M059J (cell line): ENCODE results near the gene CACNA2D2. TPM values are rescaled to one million over a fixed set of nuclear protein-coding genes. Genes with fewer than 3 reads are reported as not detected.

Experiments
- DNase-seq: peaks from one replicate; pipeline ENCODE4 v3.0.0-alpha.2; 2012; ENCODE audit warnings: low read depth
- total RNA-seq: library from RNA; depleted of rRNA; stranded (reverse); fragments of >200 nt; shearing (Covaris generic); gene quantifications from 2 replicates; pipeline ENCODE4 v1.2.3, GENCODE V29; 2014; rRNA removed

Gene CACNA2D2
- total RNA-seq, result not detected in 2 replicates

DNA sequence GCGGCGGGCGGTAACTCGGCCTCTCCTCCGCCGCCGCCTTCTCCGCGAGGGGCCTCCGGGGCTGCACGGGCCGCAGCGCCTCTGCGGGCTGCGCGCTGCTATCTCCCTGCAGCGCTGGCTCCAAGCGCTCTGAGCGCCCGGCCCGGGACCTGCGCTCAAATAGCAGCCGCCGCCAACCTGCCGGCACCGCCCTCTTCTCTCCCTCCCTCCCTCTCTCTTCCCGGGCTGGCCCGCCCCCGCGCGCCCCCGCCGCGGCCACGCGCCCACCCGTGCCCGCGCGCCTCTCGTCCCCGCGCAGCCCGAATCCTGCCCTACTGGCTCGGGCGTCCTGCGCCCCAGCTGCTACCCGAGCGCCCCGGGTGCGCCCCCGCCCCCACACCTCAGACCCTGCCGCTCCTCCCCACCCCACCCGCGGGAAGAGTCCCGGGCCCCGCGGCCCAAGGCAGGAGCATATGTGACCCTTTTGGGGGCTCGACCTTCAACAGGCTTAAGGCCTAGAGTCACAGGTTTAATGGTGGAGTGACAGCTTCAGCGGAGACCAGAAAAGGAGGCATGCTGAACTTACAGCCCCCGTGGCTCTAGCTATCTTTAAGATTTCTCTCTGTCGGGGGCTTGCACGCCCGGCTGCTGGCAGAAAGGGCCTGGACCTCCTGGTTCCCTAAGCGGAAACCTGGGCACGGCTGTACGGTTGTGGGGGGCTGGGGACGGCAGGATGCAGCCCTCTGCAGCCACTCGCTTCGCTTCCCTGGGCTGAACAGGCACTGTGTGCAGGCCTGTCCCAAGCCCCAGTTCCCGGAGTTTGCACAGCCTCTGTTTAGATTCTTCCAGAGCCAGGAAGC is at the start of gene CACNA2D2:
CACNA2D2 (minus strand) TSS at position 131 of the 839 bp plus-strand sequence. CDS start 211 bp downstream, outside the sequence.
- DNase-seq, result peak; percentile 9

DNA sequence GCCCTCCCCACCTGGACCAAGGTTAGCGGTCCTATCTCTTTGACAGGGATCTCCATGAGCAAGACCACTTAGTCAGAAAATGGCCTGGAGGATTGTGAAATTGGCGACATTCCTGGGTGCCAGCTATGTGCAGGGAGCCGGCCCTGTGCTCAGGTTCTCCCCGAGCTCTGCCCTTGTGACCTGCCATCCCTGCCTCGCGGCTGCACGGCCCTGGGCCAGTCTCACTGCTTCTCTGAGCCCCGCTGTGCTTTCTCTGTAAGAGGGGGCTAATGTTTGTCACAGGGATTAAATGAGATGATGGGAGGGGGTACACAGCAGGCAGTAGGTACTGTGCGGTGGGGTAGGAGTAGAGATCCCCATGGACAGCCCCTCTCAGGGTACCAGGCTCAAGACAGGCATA is 49.2 kb upstream of the CACNA2D2 start:
- peak; percentile 16 for DNase-seq

DNA sequence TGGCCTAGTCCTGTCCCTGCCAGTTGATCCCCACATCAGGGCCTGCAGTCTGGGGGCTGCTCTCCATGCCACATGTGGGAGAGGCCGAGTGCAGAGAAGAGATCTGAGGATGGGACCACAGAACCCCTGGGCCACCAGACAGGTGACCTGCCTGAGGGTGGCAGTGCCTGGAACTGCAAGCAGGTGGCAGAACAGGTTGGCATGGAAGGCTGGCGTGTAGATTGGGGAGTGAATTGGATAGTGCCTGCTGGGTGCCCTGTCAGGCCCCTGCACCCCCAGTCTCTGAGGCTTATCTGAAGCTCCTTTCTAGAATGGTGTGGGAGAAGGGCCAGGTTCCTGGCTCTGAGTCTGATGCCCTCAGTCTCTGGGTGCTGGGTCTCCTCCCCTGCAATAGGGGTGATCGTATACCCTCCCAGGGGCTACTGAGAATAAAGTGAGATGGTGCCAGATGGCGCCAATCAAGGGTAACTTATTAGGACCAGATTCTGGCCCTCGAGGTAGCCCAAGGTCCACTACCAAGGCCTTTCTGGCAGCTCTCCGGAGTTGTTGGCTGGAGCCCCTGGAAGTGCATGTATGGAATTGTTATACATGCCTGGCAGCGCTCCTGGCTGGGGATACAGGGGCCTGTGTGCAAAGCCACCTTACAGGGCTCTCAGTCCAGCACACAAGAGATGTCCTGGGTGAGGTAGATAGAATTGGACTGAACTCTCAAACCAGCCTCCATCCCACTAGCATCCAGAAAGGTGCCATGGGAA is 48.4 kb upstream of the CACNA2D2 start:
- DNase-seq, result no peak

DNA sequence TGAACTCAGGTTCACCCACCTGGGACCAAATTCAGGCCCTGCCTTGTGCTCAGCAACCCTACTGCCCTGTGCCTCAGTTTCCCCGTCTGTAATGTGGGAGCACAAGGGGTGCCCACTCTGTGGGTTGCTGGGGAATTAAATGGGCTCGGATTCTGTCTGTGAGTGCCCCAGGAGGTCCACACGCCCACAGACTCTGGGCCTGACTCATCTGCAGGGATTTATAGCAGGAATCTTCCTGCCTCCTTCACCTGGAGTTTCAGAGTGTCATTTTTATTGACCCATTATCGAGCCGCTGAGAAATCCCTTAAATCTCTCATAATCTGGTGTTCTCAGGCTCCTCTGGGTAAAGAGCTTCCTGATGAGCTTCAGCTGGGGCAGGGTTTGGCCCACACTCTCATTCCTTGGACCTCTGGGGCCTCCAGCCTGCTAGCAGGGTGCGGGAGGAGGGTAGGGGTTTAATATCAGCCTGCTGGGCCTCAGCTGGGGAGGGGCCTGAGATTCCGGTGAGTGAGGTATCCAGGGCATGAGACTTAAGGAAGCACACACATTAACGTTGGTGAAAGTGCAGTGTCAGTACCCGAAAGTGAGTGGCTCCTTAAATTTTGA is 47.7 kb upstream of the CACNA2D2 start:
- no peak for DNase-seq

DNA sequence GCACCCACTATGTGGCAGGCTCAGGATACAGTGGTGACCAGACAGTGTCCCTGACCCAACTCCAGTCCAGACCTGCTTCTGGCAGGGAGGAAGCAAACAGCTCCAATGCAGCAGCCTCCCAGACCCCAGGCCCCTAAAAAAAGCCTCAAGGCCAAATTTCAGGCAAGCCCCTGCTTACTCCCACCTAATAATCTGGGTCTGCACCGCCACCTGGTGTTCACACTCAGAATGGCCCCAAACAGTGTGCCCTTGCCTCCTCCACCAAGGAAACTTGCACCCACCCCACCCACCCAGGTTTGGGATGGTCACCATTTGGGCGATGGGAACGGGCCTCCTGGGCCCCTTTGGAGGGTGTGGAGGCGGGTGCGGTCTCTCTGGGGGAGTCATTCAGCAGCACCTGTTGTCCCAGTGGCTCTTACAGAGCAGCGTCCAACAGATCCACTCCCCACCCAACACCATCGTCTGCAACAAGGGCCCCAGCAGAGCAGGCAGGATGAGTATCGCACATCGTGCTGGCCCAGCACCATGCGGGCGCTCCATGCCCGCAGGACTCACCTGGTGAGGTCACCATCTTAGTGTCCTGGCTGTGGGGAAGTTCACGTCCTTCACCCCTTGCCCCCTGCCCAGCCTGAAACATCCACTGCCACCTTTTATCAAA is 46.8 kb upstream of the CACNA2D2 start:
- peak; percentile 24 for DNase-seq

DNA sequence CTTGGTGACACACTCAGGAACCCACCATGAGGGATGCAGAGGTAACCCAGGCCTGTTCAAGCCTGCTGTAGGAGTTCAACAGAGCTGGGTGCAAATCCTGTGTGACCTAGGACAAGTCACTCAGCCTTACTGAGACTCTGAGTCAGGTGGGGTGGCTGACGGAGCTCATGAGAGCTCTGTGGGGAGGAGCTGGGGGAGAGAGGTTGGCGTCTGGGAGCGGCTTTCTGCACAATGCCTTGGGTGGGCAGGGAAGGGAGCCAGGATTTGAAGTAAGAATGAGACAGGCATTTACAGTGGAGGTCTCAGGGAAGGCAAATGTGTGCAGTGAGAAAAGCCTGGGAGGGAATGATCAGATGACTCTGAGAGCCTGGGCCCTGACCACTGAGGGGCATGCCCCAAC is 45.8 kb upstream of the CACNA2D2 start:
- DNase-seq, result no peak

DNA sequence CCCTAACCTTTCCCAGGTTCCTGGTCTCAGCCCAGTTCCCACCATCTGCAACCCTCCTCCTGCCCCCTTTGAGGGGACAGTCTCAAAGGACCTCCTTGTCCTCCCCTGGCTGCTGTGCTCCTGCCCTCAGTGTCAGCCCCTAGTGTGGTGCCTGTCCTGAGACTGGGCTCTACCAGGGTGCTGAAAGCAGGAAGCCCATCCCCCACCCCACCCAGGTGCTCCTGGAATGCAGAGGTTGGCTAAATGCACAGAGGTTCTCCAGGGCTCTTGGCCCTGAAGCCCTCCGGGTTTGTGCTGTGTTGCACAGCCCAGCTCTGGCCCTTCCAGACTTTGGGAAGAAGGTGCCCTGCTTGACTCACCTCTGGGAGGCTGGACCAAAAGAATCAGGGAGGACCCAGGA is 42.3 kb upstream of the CACNA2D2 start:
- DNase-seq, result no peak

DNA sequence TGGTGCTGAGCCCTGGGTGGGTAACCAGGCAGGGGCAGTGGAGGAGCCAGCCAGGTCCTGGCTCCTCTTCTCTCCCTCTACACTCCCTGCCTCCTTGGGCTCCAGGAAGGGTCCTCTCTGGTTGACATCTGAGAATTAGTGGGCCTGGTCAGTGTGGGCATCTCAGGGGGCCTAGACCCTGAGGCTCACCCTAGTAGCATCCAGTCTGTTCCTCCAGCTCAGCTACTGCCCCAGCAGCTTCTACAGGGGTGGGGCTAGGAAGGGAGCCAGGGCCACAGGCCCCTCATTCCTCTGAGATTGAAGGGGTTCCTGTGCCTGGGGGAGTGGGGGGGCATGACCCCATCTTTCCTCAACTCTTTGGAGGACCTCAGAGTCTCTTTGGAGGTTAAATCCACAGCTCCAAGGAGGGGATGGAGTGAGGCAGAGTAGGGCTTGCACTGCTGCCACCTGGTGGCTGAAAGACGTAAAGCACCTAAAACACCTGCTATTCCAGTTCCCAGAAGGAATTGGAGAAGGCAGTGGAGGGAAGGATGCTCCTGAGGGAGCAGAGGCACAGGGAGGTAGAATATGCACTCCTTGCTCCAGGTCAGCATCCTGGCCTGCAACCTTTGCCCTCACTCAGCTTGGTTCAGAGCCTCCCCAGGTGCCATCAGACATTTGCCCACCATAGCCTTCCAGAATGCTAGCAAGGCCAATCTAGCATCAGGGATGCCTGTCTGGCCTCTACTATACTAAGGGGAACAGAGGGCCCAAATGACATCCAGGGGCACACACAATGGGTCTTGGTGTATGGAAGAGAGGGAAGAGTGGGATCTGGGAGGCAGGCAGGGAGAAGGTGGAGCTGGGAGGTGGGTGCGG is 39.0 kb upstream of the CACNA2D2 start:
- peak; percentile 42 for DNase-seq

DNA sequence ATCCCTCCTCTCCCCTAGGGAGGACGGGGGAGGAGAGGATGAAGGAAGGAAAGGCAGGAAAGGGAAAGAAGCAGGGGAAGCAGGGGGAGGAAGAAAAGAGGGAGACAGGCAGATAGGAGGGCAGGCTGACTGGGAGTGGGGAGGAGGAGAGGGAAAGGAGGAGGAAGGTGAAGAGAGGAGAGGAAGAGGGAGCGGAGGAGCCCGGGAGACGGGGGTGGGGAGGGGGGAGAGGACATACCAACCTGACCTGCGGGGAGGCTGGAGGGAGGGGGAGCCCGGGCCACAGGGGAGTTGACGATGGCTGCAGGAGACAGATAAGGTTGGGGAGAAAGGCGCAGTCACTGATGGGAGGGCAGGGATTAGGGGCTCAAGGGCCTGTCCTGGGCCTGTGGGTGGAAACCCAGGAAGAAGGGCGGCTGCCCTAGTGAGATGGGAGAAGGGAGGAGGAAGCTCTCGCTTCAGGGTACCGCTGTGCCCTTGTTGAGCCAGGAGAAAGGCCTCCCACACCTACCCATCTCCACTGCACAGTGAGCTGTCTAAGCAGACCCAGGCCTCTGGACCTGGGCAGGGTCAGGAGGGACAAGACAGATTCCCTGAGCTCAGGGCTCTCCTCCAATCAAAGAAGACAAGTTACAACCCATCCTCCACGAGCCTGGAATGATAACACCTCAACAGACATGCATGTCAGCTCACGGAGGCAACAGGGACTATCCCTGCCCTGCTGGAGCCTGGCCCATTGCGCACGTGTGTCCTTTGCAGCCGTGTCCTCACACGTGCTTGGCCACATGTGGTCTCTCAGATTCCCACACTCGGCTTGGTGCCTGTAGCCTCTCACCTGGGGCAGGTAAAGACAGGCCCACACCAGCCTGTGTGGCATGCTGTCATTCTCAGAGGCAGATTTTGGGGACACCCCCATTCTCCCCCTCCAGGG is 36.2 kb upstream of the CACNA2D2 start:
- DNase-seq, result no peak

DNA sequence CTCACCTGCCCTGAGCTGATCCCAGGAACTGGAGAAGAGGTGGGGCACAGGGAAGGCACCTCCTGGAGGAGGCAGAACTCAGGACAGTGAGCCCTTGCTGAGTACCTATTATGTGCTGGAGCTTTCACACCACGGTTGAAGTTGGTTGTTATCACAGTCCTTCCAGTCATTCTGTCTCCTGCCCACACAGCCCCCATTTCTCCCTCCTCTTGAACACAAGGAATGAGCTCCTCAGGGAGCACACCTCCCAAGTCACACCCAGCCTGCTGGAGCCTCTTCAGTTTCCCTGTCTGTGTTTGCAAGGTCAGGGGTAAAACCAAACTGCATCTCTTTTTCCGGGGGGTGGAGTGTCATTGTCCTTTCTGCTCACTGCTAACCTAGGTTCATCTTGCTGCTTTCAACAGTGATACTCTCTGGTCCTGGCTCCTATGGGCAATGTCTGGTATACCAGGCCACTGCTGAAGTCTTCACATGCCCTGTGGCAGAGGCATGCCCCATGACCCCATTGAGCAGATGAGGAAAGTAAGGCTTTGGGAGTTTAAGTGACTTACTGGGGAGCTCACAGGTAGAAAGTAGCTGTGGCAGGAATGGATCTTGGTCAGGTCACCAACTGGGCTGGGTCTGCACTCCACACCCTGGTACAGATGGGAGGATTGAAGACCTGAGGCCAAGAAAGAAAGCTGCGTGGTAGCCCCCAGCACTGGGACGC is 34.1 kb upstream of the CACNA2D2 start:
- DNase-seq, result no peak

DNA sequence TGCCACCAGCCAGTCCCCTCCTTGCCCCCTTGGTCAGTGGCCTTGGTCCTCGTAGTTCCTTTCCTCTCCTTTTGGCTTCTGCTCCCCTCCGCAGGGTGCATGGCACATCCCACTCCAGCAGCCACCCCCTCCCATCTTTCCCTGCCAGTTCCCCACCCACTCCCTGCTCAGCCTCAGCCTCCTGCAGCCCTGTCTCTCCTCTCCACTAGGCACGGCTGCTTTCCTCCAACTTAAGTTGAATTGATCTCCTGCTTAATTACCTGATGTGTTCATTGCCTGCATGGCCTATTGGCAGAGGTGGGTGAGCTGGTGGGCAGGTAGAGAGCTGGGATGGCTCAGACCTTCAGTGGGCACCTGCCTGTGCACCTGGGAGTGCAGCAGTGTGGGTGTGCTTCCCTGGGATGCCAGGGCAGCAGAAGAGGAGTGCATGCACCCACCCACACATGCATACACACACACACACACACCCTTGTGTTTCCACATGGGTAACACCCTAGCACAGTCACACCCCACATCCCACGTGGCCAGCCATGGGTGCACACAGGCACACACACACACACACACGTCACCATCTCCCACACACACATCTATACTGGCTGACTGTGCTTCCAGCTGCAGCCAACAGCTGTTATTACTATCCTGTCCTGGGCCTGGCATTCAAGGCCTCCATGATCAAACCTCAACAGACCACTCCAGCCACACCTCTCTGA is 33.2 kb upstream of the CACNA2D2 start:
- DNase-seq, result no peak

DNA sequence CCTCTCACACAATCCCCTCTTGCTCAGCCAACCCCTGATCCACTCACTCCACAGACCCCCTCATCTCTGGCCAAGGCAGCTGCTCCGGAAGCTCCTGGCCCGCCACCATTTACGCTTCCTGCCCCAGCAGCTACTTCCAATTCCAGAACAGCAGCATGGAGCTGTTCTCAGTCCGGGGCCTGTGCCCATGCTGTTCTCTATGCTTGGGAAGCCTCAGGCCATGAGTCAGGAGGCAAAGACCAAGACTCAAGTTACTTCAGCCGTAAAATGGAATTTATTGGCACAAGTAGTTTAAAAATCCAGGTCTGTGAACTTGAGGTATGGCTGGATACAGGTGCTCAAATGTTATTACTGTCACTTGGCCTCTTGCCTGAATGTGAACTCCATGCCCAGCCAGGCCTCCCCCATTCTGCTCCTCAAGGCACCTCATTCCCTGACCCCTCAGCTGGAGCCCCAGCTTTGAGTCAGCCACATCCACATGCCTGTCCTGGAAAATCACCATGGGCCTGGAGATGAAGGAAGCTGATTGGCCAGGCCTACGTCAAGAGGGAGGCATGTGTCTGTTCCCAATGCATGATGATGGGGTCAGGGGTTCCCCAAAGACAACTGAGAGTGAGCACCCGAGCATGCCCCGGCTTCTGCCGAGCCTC is 31.4 kb upstream of the CACNA2D2 start:
- peak; percentile 34 for DNase-seq

DNA sequence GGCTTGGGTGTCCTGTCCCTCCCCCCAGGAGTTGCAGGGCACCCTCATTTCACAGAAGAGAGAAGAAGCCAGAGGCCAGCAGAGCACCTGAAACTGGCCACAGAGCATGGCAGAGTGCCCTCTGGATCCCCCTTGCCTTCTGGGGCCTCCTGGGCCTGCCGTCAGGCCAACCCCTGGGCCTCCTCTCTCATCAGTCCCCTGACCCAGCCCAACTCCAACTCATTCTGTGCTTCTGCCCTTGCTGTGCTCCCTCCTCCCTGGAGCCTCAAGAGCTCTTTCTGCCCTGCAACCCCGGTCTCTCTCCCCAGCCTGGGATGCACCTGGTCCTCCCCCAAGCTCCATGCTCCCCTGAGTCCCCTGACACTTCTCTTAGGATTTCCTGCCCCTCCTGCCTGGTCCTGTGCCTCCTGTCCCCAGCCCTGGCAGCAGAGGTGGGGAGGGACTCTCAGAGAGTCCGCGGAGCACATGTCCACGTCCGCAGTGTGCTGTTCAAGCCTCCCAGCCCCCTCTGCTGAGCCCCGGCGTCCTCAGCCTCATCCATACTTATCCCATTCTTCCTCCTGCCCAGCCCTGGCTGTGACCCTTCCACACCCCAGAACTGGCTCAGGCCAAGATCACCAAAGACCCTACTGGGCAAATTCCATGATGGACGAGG is 30.5 kb upstream of the CACNA2D2 start:
- no peak for DNase-seq

DNA sequence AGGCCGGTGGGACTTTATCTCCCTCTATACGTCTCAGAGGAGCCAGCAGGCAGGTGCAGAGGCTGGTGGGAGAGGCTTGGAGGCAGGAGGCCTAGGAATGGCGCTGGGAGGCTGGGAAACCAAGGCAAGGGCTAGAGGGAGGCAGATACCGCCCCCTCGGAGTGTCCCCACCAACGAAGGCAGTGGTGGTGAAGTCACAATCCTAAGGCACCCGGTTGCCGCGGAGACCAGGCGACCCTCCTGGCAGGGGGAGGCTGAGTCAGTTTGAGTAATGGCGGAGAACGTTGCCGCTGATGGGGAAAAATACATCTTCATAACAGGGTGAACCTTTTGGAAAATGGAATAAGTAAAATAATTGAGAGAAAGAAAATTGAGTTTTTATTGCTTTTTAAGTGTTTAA is 29.9 kb upstream of the CACNA2D2 start:
- no peak for DNase-seq

DNA sequence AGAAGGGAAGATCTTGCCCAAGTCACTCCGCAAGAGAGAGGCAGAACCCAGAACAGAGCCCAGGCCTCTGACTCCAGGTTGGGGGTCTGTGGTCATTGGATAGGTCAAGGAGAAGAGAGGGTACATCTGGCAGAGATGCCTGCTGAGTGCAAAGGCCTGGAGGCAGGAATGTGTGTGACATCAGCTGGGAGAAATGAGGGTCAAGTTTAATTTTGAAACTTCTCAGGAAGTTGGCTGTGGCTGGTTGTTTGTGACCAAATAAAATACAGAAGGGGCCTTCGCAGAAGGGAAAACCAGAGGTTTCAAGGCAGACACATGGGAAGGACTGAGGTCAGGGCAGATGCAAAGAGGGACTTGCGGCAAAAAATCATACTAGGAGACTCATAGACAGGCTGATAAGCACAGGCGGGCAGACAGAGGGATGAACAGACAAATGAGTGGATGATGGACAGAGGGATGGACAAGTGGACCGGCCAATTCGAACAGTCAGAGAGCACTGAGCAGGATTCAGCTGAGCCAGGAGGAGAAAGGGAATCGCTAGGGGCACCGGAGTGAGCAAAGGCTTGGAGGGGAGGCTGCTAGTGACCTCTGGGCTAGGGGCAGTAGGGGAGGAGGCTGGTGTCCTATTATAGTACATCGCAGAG is 28.8 kb upstream of the CACNA2D2 start:
- peak; percentile 25 for DNase-seq

DNA sequence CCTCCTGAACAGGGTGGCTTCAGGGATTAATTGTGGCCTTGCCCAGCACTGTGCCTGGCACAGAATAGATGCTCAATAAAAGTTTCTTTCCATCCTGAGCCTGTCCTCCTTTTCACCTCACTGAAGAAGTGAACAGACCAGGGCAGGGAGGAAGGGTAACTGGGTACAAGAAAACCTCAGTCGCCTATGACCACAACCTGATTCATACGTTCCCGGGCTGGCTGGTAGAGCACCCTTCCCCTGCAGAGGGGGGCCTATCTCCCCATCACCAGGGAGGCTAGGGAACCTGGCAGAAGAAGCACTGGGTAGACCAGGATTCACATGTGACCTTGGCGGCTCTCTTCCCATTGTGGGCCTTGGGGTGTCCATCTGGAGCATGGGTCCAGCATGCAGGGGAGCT is 27.8 kb upstream of the CACNA2D2 start:
- peak; percentile 19 for DNase-seq
